HepG2 (cell line): ENCODE measurements around the gene DNAJC8. TPM values are rescaled to one million over a fixed set of nuclear protein-coding genes. Genes with fewer than 3 reads are reported as not detected.

Experiments used
- ATAC-seq: fragments of 200-7000 bp; cut with Tn5 transposase; 3 replicates; pipeline ENCODE4 v1.9.1; 2020; ENCODE audit warnings: mild to moderate bottlenecking, moderate library complexity
- BruUV-seq: library from RNA; stranded (reverse); fragments of 400-500 nt; replicated peaks from 2 replicates; lab custom pipeline; 2021; lab: Mats Ljungman, UMichigan
- CTCF ChIA-PET: fragments of 300-600 bp; formaldehyde crosslinking; extraction: SDS; loops from one replicate; lab custom pipeline; 2021; ENCODE audit warnings: low total read pairs, inconsistent platforms, low intra/inter-chr PET ratio; lab: Yijun Ruan, JAX
- POLR2A ChIA-PET: fragments of 350-600 bp; sonication (Branson Sonifier 250); formaldehyde crosslinking; loops from one replicate; lab custom pipeline; 2020; ENCODE audit warnings: antibody characterized with exemption, inconsistent platforms; lab: Yijun Ruan, JAX
- DNase-seq: peaks from one replicate; pipeline ENCODE4 v3.0.0-alpha.2; 2015; ENCODE audit warnings: low spot score
- FAIRE-seq: peaks from 3 replicates; lab custom pipeline; 2011; peaks lifted over from hg19 to GRCh38; lab: Jason Lieb, UNC
- H2AFZ ChIP-seq: one replicate; pipeline ENCODE4 v1.6.1; 2011; ENCODE audit warnings: low read length, inconsistent platforms
- H3K27ac ChIP-seq: fragments of 300-600 bp; 3 replicates; pipeline ENCODE4 v1.8.0; 2011; ENCODE audit warnings: mixed run types, mild to moderate bottlenecking, mixed read lengths, low read length, inconsistent platforms; ENCODE audit not compliant: insufficient read depth; ENCODE audit errors: extremely low read length
- H3K27me3 ChIP-seq, 2 experiments: fragments of 200-600 bp in 1 of 2; 2 replicates in 1 of 2; 3 replicates in 1 of 2; pipeline versions ENCODE4 v1.6.0 to v1.8.0; 2011; ENCODE audit warnings: low read length in 2 of 2, mild to moderate bottlenecking in 2 of 2, moderate library complexity in 2 of 2, inconsistent platforms in 1 of 2; ENCODE audit not compliant: insufficient read depth in 2 of 2, control insufficient read depth in 1 of 2
- H3K36me3 ChIP-seq, 2 experiments: fragments of 200-600 bp in 1 of 2; replicated peaks in 1 of 2; 2 replicates in 1 of 2; 3 replicates in 1 of 2; pipeline versions ENCODE4 v1.5.1 to v1.8.0; 2011; ENCODE audit warnings: low read length in 2 of 2, inconsistent platforms in 1 of 2; ENCODE audit not compliant: insufficient read depth in 2 of 2, control insufficient read depth in 1 of 2
- H3K4me1 ChIP-seq: 2 replicates; pipeline ENCODE4 v1.5.1; 2012; ENCODE audit warnings: low read length, inconsistent platforms; ENCODE audit not compliant: insufficient read depth
- H3K4me2 ChIP-seq: 2 replicates; pipeline ENCODE4 v1.6.0; 2011; ENCODE audit warnings: low read depth, low read length, inconsistent platforms
- H3K4me3 ChIP-seq, 3 experiments: fragments of 200-600 bp in 1 of 3; sonication (generic), shearing (Covaris generic) in 1 of 3; replicated peaks in 1 of 3; 2 replicates each; pipeline ENCODE4 v1.5.1; 2011 to 2016; ENCODE audit warnings: low read length in 3 of 3, inconsistent platforms in 2 of 3, low read depth in 2 of 3, mild to moderate bottlenecking in 2 of 3, control low read depth in 1 of 3, mixed read lengths in 1 of 3; ENCODE audit not compliant: insufficient read depth in 1 of 3
- H3K79me2 ChIP-seq: one replicate; pipeline ENCODE4 v1.6.1; 2011; ENCODE audit warnings: low read length, inconsistent platforms; ENCODE audit not compliant: insufficient read depth
- H3K9ac ChIP-seq: 2 replicates; pipeline ENCODE4 v1.6.0; 2011; ENCODE audit warnings: mild to moderate bottlenecking, low read depth, low read length, inconsistent platforms; ENCODE audit not compliant: insufficient read depth
- H3K9me3 ChIP-seq: 2 replicates; pipeline ENCODE4 v1.5.1; 2012; ENCODE audit warnings: mild to moderate bottlenecking, low read length
- H4K20me1 ChIP-seq: 2 replicates; pipeline ENCODE4 v1.6.0; 2011; ENCODE audit warnings: inconsistent platforms, mild to moderate bottlenecking, low read length, moderate library complexity; ENCODE audit not compliant: insufficient read depth
- GATAD1 ChIP-seq: IDR thresholded peaks from 2 replicates; pipeline ENCODE4 v1.6.1; 2016; ENCODE audit warnings: missing genetic modification reagents, missing compliant biosample characterization
- GFI1 ChIP-seq: sonication (generic); formaldehyde crosslinking; IDR thresholded peaks from 2 replicates; pipeline ENCODE4 v1.5.0; 2020; ENCODE audit warnings: missing genetic modification reagents, mild to moderate bottlenecking, borderline replicate concordance
- PAF1 ChIP-seq: IDR thresholded peaks from 2 replicates; pipeline ENCODE4 v1.6.1; 2016; ENCODE audit warnings: missing genetic modification reagents, missing compliant biosample characterization
- POLR2G ChIP-seq: fragments of 200-400 bp; formaldehyde crosslinking; IDR thresholded peaks from 2 replicates; pipeline ENCODE4 v1.6.1; 2018; ENCODE audit warnings: mild to moderate bottlenecking, low read depth, low read length, moderate library complexity
- RBM22 ChIP-seq: fragments of 200-400 bp; formaldehyde crosslinking; optimal IDR thresholded peaks from 2 replicates; pipeline ENCODE3; 2017; ENCODE audit warnings: mild to moderate bottlenecking, low read length, moderate library complexity
- SRSF9 ChIP-seq: fragments of 200-400 bp; formaldehyde crosslinking; IDR thresholded peaks from 2 replicates; pipeline ENCODE4 v1.6.1; 2018; ENCODE audit warnings: borderline replicate concordance, mild to moderate bottlenecking, low read depth, low read length; ENCODE audit not compliant: insufficient read depth, poor library complexity, severe bottlenecking
- TBP ChIP-seq: sonication (generic); formaldehyde crosslinking; IDR thresholded peaks from 2 replicates; pipeline ENCODE4 v1.5.0; 2020; ENCODE audit warnings: missing genetic modification reagents
- ZBTB7A ChIP-seq: sonication (generic); formaldehyde crosslinking; IDR thresholded peaks from 2 replicates; pipeline ENCODE4 v1.8.0; 2022; ENCODE audit warnings: mild to moderate bottlenecking, missing genetic modification reagents
- ZFP41 ChIP-seq: sonication (generic); formaldehyde crosslinking; IDR thresholded peaks from 2 replicates; pipeline ENCODE4 v1.4.0; 2020; ENCODE audit warnings: mild to moderate bottlenecking, missing genetic modification reagents, borderline replicate concordance
- ZNF12 ChIP-seq: sonication (generic); formaldehyde crosslinking; IDR thresholded peaks from 2 replicates; pipeline ENCODE4 v1.5.0; 2020; ENCODE audit warnings: missing genetic modification reagents
- ZNF138 ChIP-seq: sonication (generic); formaldehyde crosslinking; IDR thresholded peaks from 2 replicates; pipeline ENCODE4 v1.5.0; 2020; ENCODE audit warnings: mild to moderate bottlenecking, low read depth, missing genetic modification reagents
- WGBS: methylation state at CpG from one replicate; pipeline ENCODE4 v1.1.6; 2017; ENCODE audit warnings: low lambda C conversion rate; 5-methylcytosine and 5-hydroxymethylcytosine counted together
- in situ Hi-C: cut with HindIII; loops from 2 replicates; pipeline ENCODE4 v1.10.0; 2017; ENCODE audit warnings: low pct_unique_long_range_greater_than_20kb; ENCODE audit not compliant: extremely low pct_ligation_motif_present
- intact Hi-C: fragments of 100-400 bp; cut with micrococcal nuclease; formaldehyde crosslinking; loops from one replicate; pipeline ENCODE4 v1.10.0; 2022; ENCODE audit not compliant: unreplicated experiment
- polyA plus RNA-seq, 8 experiments: library from polyadenylated mRNA; depleted of rRNA in 3 of 8; stranded (reverse) in 7 of 8; unstranded in 1 of 8; fragments of >200 nt; fragmentation: Illumina TruSeq in 4 of 8; extraction: Trizol in 4 of 8; gene quantifications; 2 replicates each; pipeline versions ENCODE4 v1.2.1 to v1.2.3, GENCODE V29; 2011 to 2016; ENCODE audit warnings: low read depth in 4 of 8, missing spikeins in 1 of 8, mixed read lengths in 1 of 8; ENCODE audit not compliant: insufficient read depth in 1 of 8
- total RNA-seq, 5 experiments: library from RNA; depleted of rRNA; stranded (reverse); fragments of >200 nt; fragmentation: Illumina TruSeq; extraction: Trizol; gene quantifications; 2 replicates each; pipeline ENCODE4 v1.2.3, GENCODE V29; 2016; ENCODE audit warnings: low read depth in 1 of 5
- TF ChIP-seq, protein P1 (sequence below): sonication (generic); formaldehyde crosslinking; IDR thresholded peaks from 2 replicates; pipeline ENCODE4 v1.5.0; 2020; ENCODE audit warnings: mild to moderate bottlenecking, missing genetic modification reagents, moderate library complexity

Gene DNAJC8
- total and polyA plus RNA-seq, 2 of the 13 experiments (the other 11 are each of a cell fraction or from before 2014, with no cell fraction given): 54.5 to 126 TPM

DNA sequence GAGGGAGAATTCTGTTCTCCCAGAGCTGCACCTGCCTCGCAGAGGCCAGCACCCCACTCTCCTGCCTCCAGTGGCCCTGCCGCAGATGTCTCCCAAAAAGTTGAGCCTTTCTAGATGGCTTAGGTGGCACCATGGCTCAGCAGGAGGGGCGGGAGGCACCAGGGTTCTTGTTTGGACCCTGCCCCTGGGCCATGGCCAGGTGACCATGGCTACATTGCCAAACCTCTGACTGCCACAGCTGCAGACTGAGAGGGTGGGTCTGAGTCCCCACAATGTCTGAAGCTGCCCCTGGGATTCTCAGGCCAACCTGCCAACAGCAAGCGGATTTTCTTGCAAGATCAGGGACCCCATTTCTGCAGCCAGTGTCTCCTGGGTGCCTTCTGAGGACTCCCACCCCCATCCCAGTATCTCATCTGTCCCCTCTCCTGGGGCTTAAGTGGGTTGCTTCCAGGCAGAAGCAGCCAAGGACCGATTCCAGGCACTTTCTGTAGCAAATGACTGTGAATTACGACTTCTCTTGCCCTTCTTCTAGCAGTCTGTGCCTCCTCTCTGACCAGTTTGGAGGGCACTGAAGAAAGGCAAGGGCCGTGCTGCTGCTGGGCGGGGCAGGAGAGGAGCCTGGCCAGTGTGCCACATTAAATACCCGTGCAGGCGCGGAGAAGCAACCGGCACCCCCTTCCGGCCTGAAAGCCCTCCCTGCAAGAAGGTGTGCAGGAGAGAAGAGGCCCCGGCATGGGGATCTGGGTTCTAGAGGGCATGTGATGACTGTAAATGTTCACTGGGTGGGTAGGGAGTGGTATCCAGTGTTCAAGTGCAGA, 49.0 kb upstream of the DNAJC8 start:
- no peak overlapping the region for H3K4me3 ChIP-seq
- no peaks in the 10 kb centered on the region for H3K27me3 ChIP-seq
- no peak overlapping the region for H3K4me2 ChIP-seq
- peaks cover 25 to 58% of the 10 kb centered on the region in 2 experiments for H3K36me3 ChIP-seq
- 94% methylated on average over 8 of the region's 14 CpGs for WGBS
- no peaks in the 10 kb centered on the region for H3K79me2 ChIP-seq
- BruUV-seq: TSS peak; percentile 47
- no peak for FAIRE-seq
- ChIA-PET POLR2A (interaction anchor here (1.4 to 1.7 kb wide), 2 partner anchors 21 to 33 kb away, joined by 3 to 6 read pairs; no protein-coding TSS in a partner anchor), CTCF (no interaction called here)
- no peak overlapping the region for H2AFZ ChIP-seq
- H4K20me1 ChIP-seq: no peaks in the 10 kb centered on the region
- no peak for DNase-seq
- H3K27ac ChIP-seq: peak overlapping the region; percentile 26
- no peak for TF ChIP-seq GFI1 (CRISPR knock-in tag)
- TF ChIP-seq GATAD1: no peak
- peak; percentile 45 for TF ChIP-seq POLR2G
- TF ChIP-seq RBM22: peak; percentile 87
- in situ Hi-C loops (no loop called here), intact Hi-C loops (no loop called here)
- H3K9ac ChIP-seq: no peak overlapping the region
- peak; percentile 27; the same call in 2 of the 3 replicates for ATAC-seq
- peaks cover 18% of the 10 kb centered on the region for H3K4me1 ChIP-seq
- no peaks in the 10 kb centered on the region for H3K9me3 ChIP-seq

DNA sequence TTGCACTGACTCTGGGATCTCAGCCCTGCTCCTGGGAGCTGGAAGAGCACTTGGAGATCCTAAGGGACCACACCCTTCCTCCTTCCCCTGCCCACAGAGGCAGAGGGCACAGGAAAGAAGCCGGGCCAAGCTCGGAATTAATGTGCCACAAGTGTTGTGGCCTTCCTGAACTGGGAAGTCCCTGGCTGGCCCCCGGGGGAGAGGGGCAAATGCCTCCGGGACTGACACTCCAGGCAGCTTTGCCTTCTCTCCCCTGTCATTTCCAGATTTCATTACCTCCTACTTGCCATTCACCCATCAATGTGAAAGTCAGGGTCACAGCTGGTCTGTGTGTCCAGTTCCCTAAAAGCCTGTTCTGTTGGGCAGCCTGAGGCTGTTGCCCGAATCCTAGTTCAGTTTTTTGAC, 48.1 kb upstream of the DNAJC8 start:
- Histone ChIP-seq H3K4me1 (peaks cover 18% of the 10 kb centered on the region), H2AFZ (no peak overlapping the region), H3K79me2 (no peaks in the 10 kb centered on the region), H3K9me3 (no peaks in the 10 kb centered on the region), H4K20me1 (no peaks in the 10 kb centered on the region)
- WGBS: 82% methylated on average over 4 of the region's 5 CpGs
- no peak for TF ChIP-seq ZBTB7A (CRISPR knock-in tag)
- TF ChIP-seq, protein P1, sequence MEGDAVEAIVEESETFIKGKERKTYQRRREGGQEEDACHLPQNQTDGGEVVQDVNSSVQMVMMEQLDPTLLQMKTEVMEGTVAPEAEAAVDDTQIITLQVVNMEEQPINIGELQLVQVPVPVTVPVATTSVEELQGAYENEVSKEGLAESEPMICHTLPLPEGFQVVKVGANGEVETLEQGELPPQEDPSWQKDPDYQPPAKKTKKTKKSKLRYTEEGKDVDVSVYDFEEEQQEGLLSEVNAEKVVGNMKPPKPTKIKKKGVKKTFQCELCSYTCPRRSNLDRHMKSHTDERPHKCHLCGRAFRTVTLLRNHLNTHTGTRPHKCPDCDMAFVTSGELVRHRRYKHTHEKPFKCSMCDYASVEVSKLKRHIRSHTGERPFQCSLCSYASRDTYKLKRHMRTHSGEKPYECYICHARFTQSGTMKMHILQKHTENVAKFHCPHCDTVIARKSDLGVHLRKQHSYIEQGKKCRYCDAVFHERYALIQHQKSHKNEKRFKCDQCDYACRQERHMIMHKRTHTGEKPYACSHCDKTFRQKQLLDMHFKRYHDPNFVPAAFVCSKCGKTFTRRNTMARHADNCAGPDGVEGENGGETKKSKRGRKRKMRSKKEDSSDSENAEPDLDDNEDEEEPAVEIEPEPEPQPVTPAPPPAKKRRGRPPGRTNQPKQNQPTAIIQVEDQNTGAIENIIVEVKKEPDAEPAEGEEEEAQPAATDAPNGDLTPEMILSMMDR (CRISPR knock-in tag): no peak
- no peak for TF ChIP-seq ZNF12 (CRISPR knock-in tag)
- no peak for TF ChIP-seq ZNF138 (CRISPR knock-in tag)
- 0 out of 2 replicates have a peak, but pooled peaks have one; percentile 7 for TF ChIP-seq PAF1
- no peak for TF ChIP-seq TBP (CRISPR knock-in tag)
- TF ChIP-seq ZFP41: no peak
- no peak for TF ChIP-seq SRSF9
- TF ChIP-seq, all 625 proteins: peak for 1
- Histone ChIP-seq H3K36me3 (peaks cover 25 to 61% of the 10 kb centered on the region in 2 experiments), H3K27ac (no peak overlapping the region), H3K4me3 (no peak overlapping the region), H3K9ac (no peak overlapping the region), H3K4me2 (no peak overlapping the region), H3K27me3 (no peaks in the 10 kb centered on the region)
- ATAC-seq (no peak), DNase-seq (no peak), FAIRE-seq (no peak)
- intact Hi-C loops: no loop called here
- ChIA-PET POLR2A (interaction anchor here (1.7 kb wide), 1 partner anchor 32 kb away, joined by 6 read pairs; no protein-coding TSS in a partner anchor), CTCF (no interaction called here)
- no TSS peak for BruUV-seq
- in situ Hi-C loops: no loop called here
